GM18951 (cell line): ENCODE results near the gene SLC23A2.

Experiments
- POLR2A ChIP-seq: IDR thresholded peaks from 4 replicates; pipeline ENCODE4 v1.6.1; 2011; ENCODE audit warnings: mild to moderate bottlenecking; ENCODE audit not compliant: insufficient read length, insufficient read depth; ENCODE audit errors: extremely low read depth
- in situ Hi-C: fragments of 300-500 bp; cut with MboI; formaldehyde crosslinking; loops from one replicate; pipeline ENCODE4 v1.12.0; 2022; ENCODE audit warnings: low sequenced_read_pairs, mixed read lengths, inconsistent platforms; ENCODE audit not compliant: unreplicated experiment

The SLC23A2 gene

GRCh38 chr20:4905613-4906012 lies 95.7 kb downstream of the SLC23A2 start:
- in situ Hi-C loops, result no loop called here
- no peak for TF ChIP-seq POLR2A

DNA sequence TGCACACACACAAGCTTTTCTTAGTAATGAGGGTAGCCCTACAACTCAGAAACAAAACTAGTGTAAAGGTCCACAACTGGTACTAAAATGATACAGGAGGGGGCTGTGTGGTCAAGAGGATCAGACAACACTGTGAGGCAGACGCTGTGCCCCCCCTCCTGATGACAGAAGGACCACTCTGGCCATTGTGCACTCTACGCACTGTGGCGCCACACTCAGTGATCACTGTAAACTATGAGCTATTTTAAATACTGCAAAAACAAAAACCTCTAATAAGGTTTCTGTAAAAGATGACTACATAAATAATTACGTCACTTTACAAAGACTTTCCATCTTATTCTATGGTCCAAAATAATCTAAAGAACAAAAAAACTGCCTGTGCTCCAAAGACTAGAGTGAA lies 96.1 kb downstream of the SLC23A2 start:
- TF ChIP-seq POLR2A, result no peak
- in situ Hi-C loops, result no loop called here

- TF ChIP-seq POLR2A, result no peak
- in situ Hi-C loops, result no loop called here
Measured at GRCh38 chr20:4904127-4904860, 97.0 kb downstream of the SLC23A2 start.

DNA sequence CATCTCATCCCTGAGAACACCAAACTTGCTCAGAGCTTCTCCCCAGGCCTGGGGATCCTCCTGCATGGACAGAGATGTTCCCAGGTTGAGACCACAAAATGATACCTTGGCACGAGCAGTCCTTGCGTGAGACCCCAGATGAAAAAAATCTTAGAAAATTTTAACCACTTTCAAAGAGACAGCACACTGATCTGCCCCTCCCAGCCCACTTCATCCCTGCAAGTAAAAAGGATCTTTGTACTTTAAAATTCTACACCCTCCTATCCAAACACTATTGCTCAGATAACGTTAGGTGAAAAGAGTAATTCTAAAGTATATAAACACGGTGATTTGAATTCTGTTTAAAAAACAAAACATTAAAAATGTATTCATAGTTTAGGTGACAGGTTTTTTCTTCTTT lies 98.5 kb downstream of the SLC23A2 start:
- no peak for TF ChIP-seq POLR2A
- in situ Hi-C loops, result no loop called here

DNA sequence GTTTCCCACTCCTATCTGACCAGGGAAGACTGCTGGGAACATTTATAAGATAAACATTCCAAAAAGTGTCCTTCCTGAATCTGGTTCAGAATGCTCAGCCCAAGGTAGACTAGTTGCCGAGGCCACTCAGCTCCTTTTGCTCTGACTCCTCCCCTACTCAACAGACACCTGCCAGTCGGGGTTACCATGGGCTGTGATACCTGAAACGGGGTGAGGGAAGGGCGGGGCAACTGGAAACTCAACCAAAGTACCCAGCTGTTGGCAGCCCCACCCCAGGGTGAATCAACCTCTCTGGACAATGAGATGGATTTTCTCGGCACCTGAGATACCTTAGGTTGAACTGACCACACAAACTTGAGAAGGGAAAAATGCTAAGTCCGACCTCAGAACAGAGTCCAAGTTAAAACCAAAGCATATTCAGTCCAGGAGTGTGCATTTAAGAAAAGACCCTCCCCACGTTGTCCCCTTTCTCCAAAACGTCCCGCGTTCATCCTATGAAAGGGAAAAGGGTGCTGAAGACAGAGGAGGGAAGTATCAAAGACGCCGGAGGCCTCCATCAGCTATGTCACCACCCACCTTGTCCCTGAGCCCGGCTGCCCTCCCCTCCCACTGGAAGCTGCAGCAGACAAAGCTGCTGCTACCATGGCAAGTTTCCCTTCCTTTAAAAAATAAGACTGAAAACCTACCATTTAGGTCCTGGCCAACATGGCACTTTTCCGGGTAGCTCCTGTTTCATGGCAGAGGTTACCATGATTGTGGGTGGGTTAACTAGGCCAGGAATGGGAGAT lies 100.1 kb downstream of the SLC23A2 start:
- in situ Hi-C loops, result no loop called here
- no peak for TF ChIP-seq POLR2A

DNA sequence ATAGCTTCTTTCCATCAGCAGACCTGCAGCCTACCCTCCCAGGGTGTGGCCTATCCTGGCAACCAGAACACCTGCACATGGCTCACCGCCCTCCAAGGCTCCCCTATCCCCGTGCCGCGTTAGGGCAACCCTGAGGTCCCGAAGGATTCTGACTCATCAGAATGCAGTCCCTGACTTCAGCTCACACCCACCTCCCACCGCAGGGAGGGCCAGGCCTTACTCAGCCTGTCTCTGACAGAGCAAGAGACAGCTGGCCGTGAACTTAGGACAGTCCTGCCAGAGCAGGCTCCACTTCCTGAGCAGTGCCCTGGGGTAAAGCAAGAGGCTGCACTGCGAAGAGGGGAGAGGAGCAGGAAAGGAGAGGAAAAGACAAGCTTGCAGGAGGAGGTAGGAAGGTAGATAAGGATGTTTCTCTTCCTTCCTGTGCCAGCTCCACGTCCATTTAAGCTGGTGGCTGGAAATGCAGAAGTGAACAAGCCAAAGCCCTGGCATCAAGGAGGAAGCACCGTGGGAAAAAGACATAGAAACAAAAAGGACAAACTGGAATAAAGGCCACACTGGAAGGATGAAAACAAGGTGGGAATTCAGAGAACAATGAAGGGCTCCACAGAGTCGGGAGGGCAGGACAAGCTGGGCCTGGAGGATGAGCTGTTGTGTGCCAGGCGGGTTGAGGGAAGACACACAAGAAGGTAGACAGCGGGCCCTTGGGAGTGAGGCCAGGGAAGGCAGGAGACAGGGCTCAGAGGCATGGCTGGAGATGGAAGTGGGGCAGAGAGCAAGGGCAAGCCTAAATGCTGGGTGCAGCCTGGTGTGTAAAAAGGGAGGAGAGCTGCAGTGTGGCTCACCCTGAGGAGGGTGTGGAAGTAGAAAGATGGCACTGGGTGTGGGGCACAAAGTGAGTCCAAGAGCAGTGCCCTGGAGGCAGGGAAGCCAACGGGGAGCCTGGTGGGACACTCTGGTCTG lies 102.7 kb downstream of the SLC23A2 start:
- TF ChIP-seq POLR2A, result no peak

DNA sequence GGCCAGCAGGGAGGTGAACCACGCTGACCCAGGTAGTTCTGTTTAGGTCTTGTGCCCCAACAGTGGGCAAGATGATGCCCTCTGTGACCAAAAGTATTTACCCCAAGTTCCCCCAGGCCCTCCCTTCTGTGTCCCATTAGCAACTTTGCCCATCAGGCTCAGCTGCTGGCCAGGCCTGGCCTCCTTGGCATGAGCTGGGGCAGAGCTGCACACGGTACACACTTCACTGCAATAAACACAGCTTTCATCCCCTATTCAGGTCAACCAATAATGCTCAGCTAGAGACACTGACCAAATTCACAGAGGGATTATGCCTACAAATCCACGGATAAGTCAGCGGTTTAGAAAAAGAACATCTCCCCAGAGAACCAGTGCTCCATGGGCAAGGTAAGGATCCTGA lies 103.7 kb downstream of the SLC23A2 start:
- TF ChIP-seq POLR2A, result no peak
- in situ Hi-C loops, result no loop called here

More for the DNA sequence above, 102.7 kb downstream of the SLC23A2 start:
- in situ Hi-C loops, result no loop called here

DNA sequence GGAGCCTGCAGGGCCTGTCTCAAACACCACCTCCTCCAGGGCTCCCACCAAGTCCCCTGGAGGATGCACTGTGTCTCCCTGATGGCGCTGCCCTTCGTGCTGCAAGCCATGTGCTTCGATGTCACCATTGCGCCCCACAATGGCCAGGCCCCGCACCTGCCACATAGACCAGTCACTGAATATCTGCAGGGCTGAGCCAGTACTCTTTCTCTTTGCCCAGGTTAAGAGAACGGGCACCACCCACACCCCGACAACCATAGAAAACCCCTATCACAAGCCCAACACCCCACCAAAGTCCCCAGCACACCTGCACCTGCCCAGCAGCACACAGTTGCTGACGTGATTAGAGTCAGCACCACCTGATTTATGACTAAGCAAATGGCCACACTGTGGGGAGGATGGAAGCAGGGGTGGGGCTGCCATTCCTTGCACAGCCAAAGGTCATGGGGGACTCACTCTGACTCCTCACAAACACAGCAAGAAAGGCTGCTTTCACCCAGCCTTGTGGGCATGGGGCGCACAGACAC lies 104.3 kb downstream of the SLC23A2 start:
- TF ChIP-seq POLR2A, result no peak
- in situ Hi-C loops, result no loop called here

GRCh38 chr20:4896119-4896702 lies 105.1 kb downstream of the SLC23A2 start:
- in situ Hi-C loops, result no loop called here
- no peak for TF ChIP-seq POLR2A

DNA sequence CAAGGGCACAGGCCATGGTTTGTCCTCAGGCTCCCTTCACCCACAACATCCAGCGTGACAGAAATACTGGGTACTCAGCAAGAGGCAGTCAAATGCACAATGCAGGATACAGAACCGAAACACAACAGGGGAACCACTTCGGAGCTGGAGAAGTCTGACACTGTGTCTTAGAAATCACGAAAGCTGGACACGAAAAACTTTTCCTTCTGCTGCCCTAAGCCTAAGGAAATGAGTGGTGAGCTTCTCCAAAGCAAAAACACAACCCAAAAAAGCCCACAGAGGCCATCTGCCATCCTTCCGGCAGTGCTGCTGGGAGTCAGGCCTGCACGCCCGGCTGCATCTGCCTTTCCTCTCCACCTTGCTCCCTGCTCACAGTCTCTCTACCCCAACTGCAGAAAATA lies 106.3 kb downstream of the SLC23A2 start:
- TF ChIP-seq POLR2A, result no peak
- in situ Hi-C loops, result no loop called here

- in situ Hi-C loops, result no loop called here
- no peak for TF ChIP-seq POLR2A
Measured at GRCh38 chr20:4894409-4894808, 106.9 kb downstream of the SLC23A2 start.

GRCh38 chr20:4893709-4894108 lies 107.6 kb downstream of the SLC23A2 start:
- in situ Hi-C loops, result no loop called here
- TF ChIP-seq POLR2A, result no peak
